SK-N-SH (cell line): ENCODE results near the gene HDGFL2. TPM values are rescaled to one million over a fixed set of nuclear protein-coding genes. Genes with fewer than 3 reads are reported as not detected.

ENCODE experiments used
- CTCF ChIA-PET: fragments of 300-600, 350-600 bp; formaldehyde crosslinking; extraction: SDS; loops from one replicate; lab custom pipeline; 2021; lab: Yijun Ruan, JAX
- POLR2A ChIA-PET: fragments of 350-600 bp; sonication (Branson Sonifier 250); formaldehyde crosslinking; extraction: SDS; loops from one replicate; lab custom pipeline; 2020; ENCODE audit warnings: antibody characterized with exemption, inconsistent platforms; lab: Yijun Ruan, JAX
- DNase-seq: peaks from one replicate; pipeline ENCODE4 v3.0.0; 2012
- H2AFZ ChIP-seq: fragments of 200-600 bp; sonication (generic); 2 replicates; pipeline ENCODE4 v1.8.1; 2016; ENCODE audit warnings: antibody characterized with exemption, mild to moderate bottlenecking, low read depth
- H3F3A ChIP-seq: fragments of 200-600 bp; sonication (generic); replicated peaks from 2 replicates; pipeline ENCODE3; 2016; ENCODE audit warnings: antibody characterized with exemption, mild to moderate bottlenecking; ENCODE audit not compliant: insufficient read depth
- H3K27ac ChIP-seq, 2 experiments: fragments of 200-500 bp in 1 of 2; fragments of 200-600 bp in 1 of 2; sonication (Bioruptor generic) in 1 of 2; sonication (generic), shearing (Covaris generic) in 1 of 2; 2 replicates each; pipeline versions ENCODE4 v1.5.1 to v1.6.1; 2014 to 2016; ENCODE audit warnings: low read depth in 2 of 2, inconsistent platforms in 1 of 2, low read length in 1 of 2, mild to moderate bottlenecking in 1 of 2, mixed read lengths in 1 of 2
- H3K27me3 ChIP-seq: fragments of 200-600 bp; sonication (generic), shearing (Covaris generic); 2 replicates; pipeline ENCODE4 v1.6.1; 2016; ENCODE audit warnings: mixed run types; ENCODE audit not compliant: insufficient read depth
- H3K36me3 ChIP-seq, 2 experiments: fragments of 200-500 bp in 1 of 2; fragments of 200-600 bp in 1 of 2; sonication (Bioruptor generic) in 1 of 2; sonication (generic) in 1 of 2; replicated peaks in 1 of 2; 2 replicates each; pipeline versions ENCODE3 to v1.5.1; 2014 to 2016; ENCODE audit warnings: low read length in 1 of 2, mild to moderate bottlenecking in 1 of 2; ENCODE audit not compliant: insufficient read depth in 2 of 2, control insufficient read depth in 1 of 2
- H3K4me1 ChIP-seq, 2 experiments: fragments of 200-500 bp in 1 of 2; fragments of 200-600 bp in 1 of 2; sonication (Bioruptor generic) in 1 of 2; sonication (generic), shearing (Covaris generic) in 1 of 2; 2 replicates each; pipeline versions ENCODE4 v1.5.1 to v1.6.1; 2014 to 2016; ENCODE audit warnings: low read depth in 1 of 2, low read length in 1 of 2, mixed run types in 1 of 2; ENCODE audit not compliant: insufficient read depth in 2 of 2, control insufficient read depth in 1 of 2
- H3K4me2 ChIP-seq: fragments of 200-600 bp; sonication (generic), shearing (Covaris generic); 2 replicates; pipeline ENCODE4 v1.6.1; 2017; ENCODE audit warnings: mixed run types
- H3K4me3 ChIP-seq, 2 experiments: fragments of 200-500 bp in 1 of 2; fragments of 200-600 bp in 1 of 2; sonication (Bioruptor generic) in 1 of 2; sonication (generic), shearing (Covaris generic) in 1 of 2; 2 replicates each; pipeline versions ENCODE4 v1.5.1 to v1.8.1; 2014 to 2016; ENCODE audit warnings: low read depth in 2 of 2, inconsistent platforms in 1 of 2, low read length in 1 of 2, mild to moderate bottlenecking in 1 of 2, mixed read lengths in 1 of 2, moderate library complexity in 1 of 2
- H3K79me2 ChIP-seq: fragments of 200-600 bp; sonication (generic); 2 replicates; pipeline ENCODE4 v1.8.1; 2017; ENCODE audit warnings: mild to moderate bottlenecking; ENCODE audit not compliant: insufficient read depth
- H3K9ac ChIP-seq: fragments of 200-600 bp; sonication (generic); 2 replicates; pipeline ENCODE4 v1.6.1; 2017; ENCODE audit warnings: mixed run types
- H3K9me2 ChIP-seq: fragments of 200-600 bp; sonication (generic); 2 replicates; pipeline ENCODE4 v1.6.1; 2017; ENCODE audit warnings: mixed run types
- H3K9me3 ChIP-seq: fragments of 200-600 bp; sonication (generic); 2 replicates; pipeline ENCODE4 v1.6.1; 2017; ENCODE audit warnings: mixed run types, mild to moderate bottlenecking, moderate library complexity
- H4K20me1 ChIP-seq: fragments of 200-600 bp; sonication (generic); 2 replicates; pipeline ENCODE4 v1.6.1; 2017; ENCODE audit warnings: mild to moderate bottlenecking, mixed run types; ENCODE audit not compliant: insufficient read depth
- ELF1 ChIP-seq: IDR thresholded peaks from 2 replicates; pipeline ENCODE4 v1.4.0; 2012
- EZH2phosphoT487 ChIP-seq: fragments of 200-600 bp; sonication (generic); IDR thresholded peaks from 2 replicates; pipeline ENCODE4 v1.6.1; 2017; ENCODE audit warnings: low read depth, mixed run types, mild to moderate bottlenecking, antibody characterized with exemption, moderate library complexity, borderline replicate concordance
- GABPA ChIP-seq: IDR thresholded peaks from 2 replicates; pipeline ENCODE4 v1.4.0; 2012; ENCODE audit warnings: low read depth, mild to moderate bottlenecking
- MEF2A ChIP-seq: IDR thresholded peaks from 2 replicates; pipeline ENCODE4 v1.4.0; 2012; ENCODE audit warnings: low read depth, borderline replicate concordance
- PBX3 ChIP-seq: IDR thresholded peaks from 2 replicates; pipeline ENCODE4; 2012
- RAD21 ChIP-seq: IDR thresholded peaks from 2 replicates; pipeline ENCODE4 v1.6.1; 2012; ENCODE audit warnings: mild to moderate bottlenecking, low read length
- RCOR1 ChIP-seq: fragments of 150-350 bp; IDR thresholded peaks from 2 replicates; pipeline ENCODE4 v1.6.1; 2017; ENCODE audit warnings: antibody characterized with exemption, low read length
- RFX5 ChIP-seq: IDR thresholded peaks from 2 replicates; pipeline ENCODE4 v1.6.1; 2012; ENCODE audit warnings: mild to moderate bottlenecking, improper control_type of control experiment, low read length
- RXRA ChIP-seq: IDR thresholded peaks from 2 replicates; pipeline ENCODE4 v1.4.0; 2012; ENCODE audit warnings: low read depth, mild to moderate bottlenecking, borderline replicate concordance
- SMC3 ChIP-seq: IDR thresholded peaks from 2 replicates; pipeline ENCODE4 v1.6.1; 2012; ENCODE audit warnings: low read depth, low read length, improper control_type of control experiment
- TCF12 ChIP-seq: IDR thresholded peaks from 2 replicates; pipeline ENCODE4 v1.4.0; 2012
- USF2 ChIP-seq: fragments of 150-350 bp; IDR thresholded peaks from 2 replicates; pipeline ENCODE4 v1.6.1; 2017; ENCODE audit warnings: antibody characterized with exemption, low read length, low read depth, borderline replicate concordance
- WGBS: methylation state at CpG from one replicate; pipeline ENCODE4 v1.1.6; 2017; ENCODE audit warnings: low lambda C conversion rate; 5-methylcytosine and 5-hydroxymethylcytosine counted together
- polyA plus RNA-seq, 3 experiments: library from polyadenylated mRNA; depleted of rRNA; stranded (reverse); fragments of >200 nt; gene quantifications; 2 replicates each; pipeline ENCODE4 v1.2.3, GENCODE V29; 2012

Gene HDGFL2
- polyA plus RNA-seq, 1 of the 3 experiments (the other 2 are of a cell fraction), result 77.8 TPM

GRCh38 chr19:4501691-4502090, 29.6 kb downstream of the HDGFL2 start:
- H3K9me2 ChIP-seq, result no peaks in the 10 kb centered on the region
- no peaks in the 10 kb centered on the region for H3K9me3 ChIP-seq
- DNase-seq, result no peak
- POLR2A ChIA-PET, result no interaction called here
- no peak overlapping the region for H3K27ac ChIP-seq
- no peak overlapping the region for H2AFZ ChIP-seq
- H4K20me1 ChIP-seq, result no peaks in the 10 kb centered on the region
- peaks cover 4 to 54% of the 10 kb centered on the region in 2 experiments for H3K36me3 ChIP-seq
- no peak overlapping the region for H3K9ac ChIP-seq
- peaks cover 3% of the 10 kb centered on the region for H3F3A ChIP-seq
- 0 out of 4 replicates have a peak, but pooled peaks cover 0 to 5% of the 10 kb centered on the region in 2 experiments for H3K4me1 ChIP-seq
- CTCF ChIA-PET, result interaction anchor here (4.1 kb wide), 1 partner anchor 22 kb away, joined by 24 read pairs; no protein-coding TSS in a partner anchor
- no peak overlapping the region for H3K4me2 ChIP-seq
- no peaks in the 10 kb centered on the region for H3K27me3 ChIP-seq
- WGBS, result 92% methylated on average over 14 of the region's 25 CpGs
- TF ChIP-seq USF2 (no peak), MEF2A (no peak), RFX5 (no peak)
- TF ChIP-seq, all 33 proteins: peak for 0
- Histone ChIP-seq H3K79me2 (no peaks in the 10 kb centered on the region), H3K4me3 (no peak overlapping the region)

GRCh38 chr19:4502282-4503131, 30.4 kb downstream of the HDGFL2 start:
- Histone ChIP-seq H3K4me3 (no peak overlapping the region), H3K4me2 (no peak overlapping the region), H3K9ac (no peak overlapping the region), H3K36me3 (peaks cover 0 to 52% of the 10 kb centered on the region in 2 experiments), H3K27me3 (no peaks in the 10 kb centered on the region), H3K27ac (no peak overlapping the region), H2AFZ (no peak overlapping the region), H3K4me1 (0 out of 4 replicates have a peak, but pooled peaks cover 0 to 7% of the 10 kb centered on the region in 2 experiments), H3F3A (peaks cover 3% of the 10 kb centered on the region), H3K79me2 (no peaks in the 10 kb centered on the region), H4K20me1 (no peaks in the 10 kb centered on the region), H3K9me3 (no peaks in the 10 kb centered on the region), H3K9me2 (no peaks in the 10 kb centered on the region)
- ChIA-PET POLR2A (interaction anchor here (1.2 kb wide), 1 partner anchor 28 kb away, joined by 4 read pairs; no protein-coding TSS in a partner anchor), CTCF (interaction anchor here (0.6 to 4.1 kb wide), 2 partner anchors 19 to 22 kb away, joined by 3 to 24 read pairs; no protein-coding TSS in a partner anchor)
- 88% methylated on average over 8 of the region's 37 CpGs for WGBS
- DNase-seq, result no peak
- no peak for TF ChIP-seq RCOR1
- no peak for TF ChIP-seq GABPA
- TF ChIP-seq RFX5, result no peak
- TF ChIP-seq TCF12, result no peak
- TF ChIP-seq RXRA, result no peak
- no peak for TF ChIP-seq PBX3
- TF ChIP-seq RAD21, result no peak
- no peak for TF ChIP-seq EZH2phosphoT487
- TF ChIP-seq SMC3, result no peak
- no peak for TF ChIP-seq ELF1
